Suprapubic skin (tissue), 4 donors: ENCODE results near the gene KRT73. TPM values are rescaled to one million over a fixed set of nuclear protein-coding genes. Genes with fewer than 3 reads are reported as not detected.

Experiments used
- DNase-seq, 2 donors: peaks; one replicate each; pipeline ENCODE4 v3.0.0-alpha.2; 2019; ENCODE audit warnings: low spot score in 2 of 2
- H3K27ac ChIP-seq: fragments of 200-600 bp; sonication (generic); one replicate; pipeline ENCODE4 v1.5.1; 2019
- H3K27me3 ChIP-seq: fragments of 200-600 bp; sonication (generic); one replicate; pipeline ENCODE4 v1.5.1; 2019
- H3K36me3 ChIP-seq: fragments of 200-600 bp; sonication (generic); one replicate; pipeline ENCODE4 v1.5.1; 2019
- H3K4me1 ChIP-seq: fragments of 200-600 bp; sonication (generic); one replicate; pipeline ENCODE4 v1.5.1; 2019
- H3K4me3 ChIP-seq: fragments of 200-600 bp; sonication (generic); one replicate; pipeline ENCODE4 v1.5.1; 2019; ENCODE audit warnings: mild to moderate bottlenecking
- H3K9me3 ChIP-seq: fragments of 200-600 bp; sonication (generic); one replicate; pipeline ENCODE4 v1.5.1; 2019
- CTCF ChIP-seq, 2 donors: fragments of 200-600 bp in 1 of 2; fragments of 450-650 bp in 1 of 2; sonication (generic) in 1 of 2; IDR thresholded peaks; one replicate each; pipeline ENCODE4 v1.5.1; 2016 to 2019; ENCODE audit warnings: antibody characterized with exemption in 2 of 2, mild to moderate bottlenecking in 1 of 2, moderate library complexity in 1 of 2
- EP300 ChIP-seq: sonication (generic); formaldehyde crosslinking; IDR thresholded peaks from one replicate; pipeline ENCODE4 v1.6.1; 2017; ENCODE audit warnings: antibody characterized with exemption
- POLR2A ChIP-seq, 2 donors: fragments of 450-650 bp; IDR thresholded peaks; one replicate each; pipeline ENCODE4 v1.6.1; 2017; ENCODE audit warnings: antibody characterized with exemption in 2 of 2, mild to moderate bottlenecking in 2 of 2, moderate library complexity in 2 of 2
- POLR2AphosphoS5 ChIP-seq, 3 donors: sonication (generic); formaldehyde crosslinking; IDR thresholded peaks; one replicate each; pipeline ENCODE4 v1.6.1; 2017; ENCODE audit warnings: antibody characterized with exemption in 3 of 3
- WGBS: methylation state at CpG from one replicate; pipeline ENCODE4 v1.1.5; 2018; 5-methylcytosine and 5-hydroxymethylcytosine counted together
- total RNA-seq, 4 donors: library from RNA; depleted of rRNA; stranded (reverse); fragments of >200 nt; gene quantifications; one replicate each; pipeline ENCODE4 v1.1.0, GENCODE V29; 2016

KRT73 gene
- total RNA-seq, 4 donors from 2014 or later: 8.7 to 27.4 (median 17.5) TPM

- 97% methylated on average over 9 of the region's 9 CpGs for WGBS
- H3K27me3 ChIP-seq: no peaks in the 10 kb centered on the region
- peak in 1 of 2 donors; percentile 58 for DNase-seq
- TF ChIP-seq EP300 (no peak), POLR2AphosphoS5 (IDR thresholded peaks at IDR 0.05) (no peak), POLR2A (IDR thresholded peaks at IDR 0.05) (no peak), CTCF (IDR thresholded peaks at IDR 0.05) (no peak)
- no peak overlapping the region for H3K27ac ChIP-seq
- H3K9me3 ChIP-seq: no peaks in the 10 kb centered on the region
- no peak overlapping the region for H3K4me3 ChIP-seq
- peaks cover 35% of the 10 kb centered on the region for H3K4me1 ChIP-seq
- H3K36me3 ChIP-seq: no peaks in the 10 kb centered on the region
Measured at GRCh38 chr12:52584156-52584682, 34.1 kb downstream of the KRT73 start.

GRCh38 chr12:52582971-52583456 is 35.3 kb downstream of the KRT73 start:
- DNase-seq: no peak
- TF ChIP-seq POLR2AphosphoS5 (IDR thresholded peaks at IDR 0.05) (no peak), EP300 (no peak), CTCF (IDR thresholded peaks at IDR 0.05) (peak; percentile 55 to 73)
- no peaks in the 10 kb centered on the region for H3K36me3 ChIP-seq
- H3K27ac ChIP-seq: peak overlapping the region; percentile 74
- H3K9me3 ChIP-seq: no peaks in the 10 kb centered on the region
- 9% methylated on average over 7 of the region's 7 CpGs for WGBS
- H3K4me3 ChIP-seq: no peak overlapping the region
- H3K4me1 ChIP-seq: peaks cover 42% of the 10 kb centered on the region
- H3K27me3 ChIP-seq: no peaks in the 10 kb centered on the region

GRCh38 chr12:52582486-52582885 is 35.9 kb downstream of the KRT73 start:
- Histone ChIP-seq H3K27ac (peak overlapping the region; percentile 74), H3K4me3 (no peak overlapping the region), H3K9me3 (no peaks in the 10 kb centered on the region), H3K4me1 (peaks cover 42% of the 10 kb centered on the region), H3K36me3 (no peaks in the 10 kb centered on the region), H3K27me3 (no peaks in the 10 kb centered on the region)
- 95% methylated on average over 2 of the region's 2 CpGs for WGBS
- TF ChIP-seq CTCF (IDR thresholded peaks at IDR 0.05): no peak
- TF ChIP-seq POLR2A (IDR thresholded peaks at IDR 0.05): no peak
- TF ChIP-seq POLR2AphosphoS5 (IDR thresholded peaks at IDR 0.05): no peak
- no peak for TF ChIP-seq EP300
- peak in 1 of 2 donors; percentile 40 for DNase-seq

GRCh38 chr12:52581481-52581880 is 36.9 kb downstream of the KRT73 start:
- WGBS: 41% methylated on average over 6 of the region's 6 CpGs
- H3K27ac ChIP-seq: peak overlapping the region; percentile 74
- no peak for TF ChIP-seq CTCF (IDR thresholded peaks at IDR 0.05)
- no peaks in the 10 kb centered on the region for H3K27me3 ChIP-seq
- no peaks in the 10 kb centered on the region for H3K9me3 ChIP-seq
- H3K4me1 ChIP-seq: peaks cover 42% of the 10 kb centered on the region
- DNase-seq: peak in 1 of 2 donors; percentile 45
- no peak overlapping the region for H3K4me3 ChIP-seq
- H3K36me3 ChIP-seq: no peaks in the 10 kb centered on the region

- peak in 1 of 2 donors; percentile 75 for DNase-seq
- Histone ChIP-seq H3K27me3 (no peaks in the 10 kb centered on the region), H3K4me1 (peaks cover 42% of the 10 kb centered on the region), H3K4me3 (no peak overlapping the region), H3K27ac (peak overlapping the region; percentile 74), H3K36me3 (no peaks in the 10 kb centered on the region), H3K9me3 (no peaks in the 10 kb centered on the region)
- WGBS: 69% methylated on average over 3 of the region's 7 CpGs
- TF ChIP-seq POLR2A (IDR thresholded peaks at IDR 0.05): no peak
- TF ChIP-seq EP300: no peak
- no peak for TF ChIP-seq POLR2AphosphoS5 (IDR thresholded peaks at IDR 0.05)
- no peak for TF ChIP-seq CTCF (IDR thresholded peaks at IDR 0.05)
Measured at GRCh38 chr12:52581066-52581465, 37.3 kb downstream of the KRT73 start.
